Endodermal cell (in vitro differentiated cells): ENCODE results near the gene NEDD4L. TPM values are rescaled to one million over a fixed set of nuclear protein-coding genes. Genes with fewer than 3 reads are reported as not detected.

ENCODE experiments used
- DNase-seq: peaks from one replicate; pipeline ENCODE4 v3.0.0-alpha.2; 2017
- H3K27ac ChIP-seq: 2 replicates; pipeline ENCODE4 v1.5.1; 2013; ENCODE audit warnings: mild to moderate bottlenecking, low read depth, low read length, moderate library complexity
- H3K27me3 ChIP-seq: 2 replicates; pipeline ENCODE4 v1.6.1; 2013; ENCODE audit warnings: mild to moderate bottlenecking, low read length, moderate library complexity; ENCODE audit not compliant: insufficient read depth, control insufficient read depth, poor library complexity, severe bottlenecking
- H3K36me3 ChIP-seq: 2 replicates; pipeline ENCODE4 v1.7.0; 2013; ENCODE audit warnings: mild to moderate bottlenecking, low read length, moderate library complexity; ENCODE audit not compliant: control insufficient read depth, insufficient read depth
- H3K4me1 ChIP-seq: one replicate; pipeline ENCODE4 v1.7.0; 2013; ENCODE audit warnings: low read length; ENCODE audit not compliant: control insufficient read depth, insufficient read depth
- H3K4me3 ChIP-seq: 2 replicates; pipeline ENCODE4 v1.5.1; 2013; ENCODE audit warnings: mild to moderate bottlenecking, low read length, moderate library complexity
- H3K9ac ChIP-seq: 2 replicates; pipeline ENCODE4 v1.6.1; 2013; ENCODE audit warnings: mild to moderate bottlenecking, low read length, moderate library complexity; ENCODE audit not compliant: poor library complexity, severe bottlenecking; ENCODE audit errors: extremely low read depth
- H3K9me3 ChIP-seq: 2 replicates; pipeline ENCODE4 v1.6.1; 2013; ENCODE audit warnings: mild to moderate bottlenecking, low read length, moderate library complexity; ENCODE audit not compliant: control insufficient read depth
- H3K27ac Mint-ChIP-seq: 2 replicates; pipeline ENCODE4 v1.8.0; 2020; ENCODE audit warnings: mixed read lengths
- H3K27me3 Mint-ChIP-seq: 2 replicates; pipeline ENCODE4 v1.8.0; 2021; ENCODE audit warnings: mild to moderate bottlenecking, mixed read lengths; ENCODE audit not compliant: insufficient read depth
- H3K36me3 Mint-ChIP-seq: 2 replicates; pipeline ENCODE4 v1.8.0; 2020; ENCODE audit warnings: low read depth, mixed read lengths
- H3K4me1 Mint-ChIP-seq: 2 replicates; pipeline ENCODE4 v1.8.0; 2020; ENCODE audit warnings: mixed read lengths
- H3K4me3 Mint-ChIP-seq: 2 replicates; pipeline ENCODE4 v1.8.0; 2020; ENCODE audit warnings: mild to moderate bottlenecking, moderate library complexity, mixed read lengths
- H3K9me3 Mint-ChIP-seq: 2 replicates; pipeline ENCODE4 v1.8.0; 2020; ENCODE audit warnings: mild to moderate bottlenecking, mixed read lengths
- WGBS, 2 experiments: methylation state at CpG; one replicate each; pipeline versions ENCODE4 v1.1.5 to v1.1.7; 2013; ENCODE audit warnings: missing lambda C conversion rate in 2 of 2, mixed read lengths in 1 of 2; ENCODE audit not compliant: insufficient coverage in 1 of 2, insufficient read length in 1 of 2; 5-methylcytosine and 5-hydroxymethylcytosine counted together
- total RNA-seq, 2 donors: library from RNA; stranded (reverse); fragmentation: NEBNext Ultra II Directional in 1 of 2; extraction: Animal tissue kit (Norgen Biotek cat#: 25700) in 1 of 2; gene quantifications; 2 replicates in 1 of 2; 3 replicates in 1 of 2; pipeline ENCODE4 v1.2.1, GENCODE V29; 2021
- TF ChIP-seq, protein P1 (sequence below): fragments of 200-600 bp; sonication (generic); conservative IDR thresholded peaks from 2 replicates; pipeline ENCODE4 v1.5.0; 2021; ENCODE audit warnings: antibody characterized with exemption, mild to moderate bottlenecking

Gene NEDD4L
- total RNA-seq, 2 donors from 2014 or later: 70.5 to 75.3 TPM

- Mint-ChIP-seq H3K4me1 (peaks cover 43% of the 10 kb centered on the region), H3K36me3 (peaks cover 12% of the 10 kb centered on the region), H3K27ac (no peak overlapping the region), H3K9me3 (no peaks in the 10 kb centered on the region), H3K27me3 (no peaks in the 10 kb centered on the region), H3K4me3 (no peak overlapping the region)
- no peak for DNase-seq
- TF ChIP-seq, protein P1, sequence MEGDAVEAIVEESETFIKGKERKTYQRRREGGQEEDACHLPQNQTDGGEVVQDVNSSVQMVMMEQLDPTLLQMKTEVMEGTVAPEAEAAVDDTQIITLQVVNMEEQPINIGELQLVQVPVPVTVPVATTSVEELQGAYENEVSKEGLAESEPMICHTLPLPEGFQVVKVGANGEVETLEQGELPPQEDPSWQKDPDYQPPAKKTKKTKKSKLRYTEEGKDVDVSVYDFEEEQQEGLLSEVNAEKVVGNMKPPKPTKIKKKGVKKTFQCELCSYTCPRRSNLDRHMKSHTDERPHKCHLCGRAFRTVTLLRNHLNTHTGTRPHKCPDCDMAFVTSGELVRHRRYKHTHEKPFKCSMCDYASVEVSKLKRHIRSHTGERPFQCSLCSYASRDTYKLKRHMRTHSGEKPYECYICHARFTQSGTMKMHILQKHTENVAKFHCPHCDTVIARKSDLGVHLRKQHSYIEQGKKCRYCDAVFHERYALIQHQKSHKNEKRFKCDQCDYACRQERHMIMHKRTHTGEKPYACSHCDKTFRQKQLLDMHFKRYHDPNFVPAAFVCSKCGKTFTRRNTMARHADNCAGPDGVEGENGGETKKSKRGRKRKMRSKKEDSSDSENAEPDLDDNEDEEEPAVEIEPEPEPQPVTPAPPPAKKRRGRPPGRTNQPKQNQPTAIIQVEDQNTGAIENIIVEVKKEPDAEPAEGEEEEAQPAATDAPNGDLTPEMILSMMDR: no peak
- Histone ChIP-seq H3K4me3 (no peak overlapping the region), H3K9ac (no peak overlapping the region), H3K4me1 (no peaks in the 10 kb centered on the region), H3K36me3 (no peaks in the 10 kb centered on the region), H3K27me3 (no peaks in the 10 kb centered on the region), H3K9me3 (no peaks in the 10 kb centered on the region), H3K27ac (no peak overlapping the region)
- 97 to 100% methylated on average over 3 to 5 of the region's 5 CpGs for WGBS, 2 experiments
Measured at GRCh38 chr18:58232668-58233067, 188.6 kb downstream of the NEDD4L start.

DNA sequence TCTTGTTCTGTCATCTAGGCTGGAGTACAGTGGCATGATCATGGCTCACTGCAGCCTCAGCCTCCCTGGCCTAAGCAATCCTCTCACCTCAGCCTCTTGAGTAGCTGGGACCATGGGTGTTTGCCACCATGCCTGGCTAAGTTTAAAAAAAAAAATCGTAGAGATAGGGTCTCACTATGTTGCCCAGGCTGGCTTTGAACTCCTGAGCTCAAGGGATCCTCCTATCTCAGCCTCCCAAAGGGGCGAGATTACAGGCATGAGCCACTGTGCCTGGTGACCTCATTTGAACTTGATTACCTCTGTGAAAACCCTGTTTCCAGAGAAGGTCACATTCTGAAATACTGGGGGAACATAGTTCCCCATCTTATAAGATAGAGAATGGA lies 190.3 kb downstream of the NEDD4L start:
- Mint-ChIP-seq H3K9me3 (no peaks in the 10 kb centered on the region), H3K4me1 (peaks cover 31% of the 10 kb centered on the region), H3K36me3 (peaks cover 12% of the 10 kb centered on the region), H3K4me3 (no peak overlapping the region), H3K27ac (no peak overlapping the region), H3K27me3 (no peaks in the 10 kb centered on the region)
- DNase-seq: no peak
- Histone ChIP-seq H3K4me1 (no peaks in the 10 kb centered on the region), H3K9ac (no peak overlapping the region), H3K27ac (no peak overlapping the region), H3K4me3 (no peak overlapping the region), H3K36me3 (no peaks in the 10 kb centered on the region), H3K27me3 (no peaks in the 10 kb centered on the region), H3K9me3 (no peaks in the 10 kb centered on the region)
- WGBS, 2 experiments: 89 to 93% methylated on average over 2 of the region's 2 CpGs
- TF ChIP-seq, protein P1: no peak

DNA sequence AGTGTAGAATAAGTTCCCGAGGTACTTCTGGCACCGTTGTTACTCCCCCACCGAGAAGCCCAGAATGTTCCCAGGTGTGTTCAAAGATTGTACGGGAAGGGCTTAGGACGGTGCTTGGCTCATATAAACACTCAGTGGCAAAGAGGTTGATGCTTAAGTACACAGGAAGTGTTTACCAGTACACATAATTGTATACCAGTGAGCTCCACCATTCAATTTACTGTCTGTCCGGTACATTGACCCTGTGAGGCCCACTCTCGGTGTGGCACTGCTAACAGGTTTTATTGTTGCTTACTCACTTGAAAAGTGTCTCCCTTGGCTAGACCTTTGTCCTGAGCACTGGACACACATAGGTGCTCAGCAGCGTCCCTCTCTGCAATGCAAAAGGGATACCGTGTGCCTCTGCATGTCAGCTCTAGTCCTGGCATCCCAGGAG lies 191.0 kb downstream of the NEDD4L start:
- Mint-ChIP-seq H3K4me3 (no peak overlapping the region), H3K27me3 (no peaks in the 10 kb centered on the region)

More for the DNA sequence above, 191.0 kb downstream of the NEDD4L start:
- Mint-ChIP-seq H3K27ac (no peak overlapping the region), H3K4me1 (peaks cover 31% of the 10 kb centered on the region), H3K36me3 (peaks cover 12% of the 10 kb centered on the region), H3K9me3 (no peaks in the 10 kb centered on the region)
- Histone ChIP-seq H3K9me3 (no peaks in the 10 kb centered on the region), H3K27ac (no peak overlapping the region), H3K36me3 (no peaks in the 10 kb centered on the region), H3K4me3 (no peak overlapping the region), H3K27me3 (no peaks in the 10 kb centered on the region), H3K9ac (no peak overlapping the region), H3K4me1 (no peaks in the 10 kb centered on the region)
- TF ChIP-seq, protein P1: no peak
- WGBS, 2 experiments: 84 to 85% methylated on average over 5 to 9 of the region's 9 CpGs
- DNase-seq: no peak
